ENCODE results near the gene OR1I1.
"Not testable (repeated sequence)": the region's sequence is repeated elsewhere in the genome, so short reads cannot be mapped to it uniquely, and the experiment has no call there.

OR1I1 gene

GRCh38 chr19:15081911-15082310, at the start of gene OR1I1:
Gene OR1I1, plus strand, starts transcription at chr19:15082211. Its CDS starts 4,855 bp downstream, at chr19:15087066.
- DNase-seq, result no peak

- DNase-seq, result no peak
Measured at GRCh38 chr19:15035795-15036311, 46.2 kb upstream of the OR1I1 start.

DNA sequence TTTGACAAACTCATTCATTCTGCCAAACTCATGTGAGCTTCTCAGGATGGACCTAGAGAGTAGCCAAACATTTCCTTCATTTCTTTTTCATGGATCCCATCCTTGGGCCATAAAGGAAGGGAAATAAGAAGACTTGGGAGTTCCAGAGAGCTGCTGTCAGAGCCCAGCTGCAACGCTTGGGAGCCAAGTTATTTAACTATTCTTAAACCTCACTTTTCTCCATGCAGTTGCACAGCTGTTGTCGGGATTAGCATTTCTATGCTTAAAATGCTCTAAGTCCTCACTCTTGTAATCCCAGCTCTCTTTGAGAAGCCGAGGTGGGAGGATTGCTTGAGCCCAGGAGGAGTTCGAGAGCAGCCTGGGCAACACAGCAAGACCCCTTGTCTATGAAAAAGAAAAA, 44.4 kb upstream of the OR1I1 start:
- no peak for DNase-seq

DNA sequence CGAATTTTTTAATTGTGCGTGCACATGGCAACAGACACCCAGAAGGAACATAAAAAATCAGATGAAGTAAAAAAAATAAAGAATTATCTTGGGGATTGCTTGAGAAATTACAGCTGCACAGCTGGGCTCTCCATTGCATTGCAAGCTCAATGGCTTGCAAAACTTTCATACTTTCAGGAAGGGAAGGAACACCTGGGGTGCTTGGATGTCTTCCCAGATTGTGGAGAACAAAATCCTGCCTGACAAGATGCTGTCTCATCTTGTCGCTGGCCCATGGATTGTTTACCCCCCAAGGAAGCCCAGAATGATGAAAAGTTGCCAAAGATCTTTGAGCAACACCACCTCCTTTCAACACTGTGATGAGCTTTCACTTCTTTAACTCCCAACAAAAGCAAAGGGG, 43.7 kb upstream of the OR1I1 start:
- no peak for DNase-seq

DNA sequence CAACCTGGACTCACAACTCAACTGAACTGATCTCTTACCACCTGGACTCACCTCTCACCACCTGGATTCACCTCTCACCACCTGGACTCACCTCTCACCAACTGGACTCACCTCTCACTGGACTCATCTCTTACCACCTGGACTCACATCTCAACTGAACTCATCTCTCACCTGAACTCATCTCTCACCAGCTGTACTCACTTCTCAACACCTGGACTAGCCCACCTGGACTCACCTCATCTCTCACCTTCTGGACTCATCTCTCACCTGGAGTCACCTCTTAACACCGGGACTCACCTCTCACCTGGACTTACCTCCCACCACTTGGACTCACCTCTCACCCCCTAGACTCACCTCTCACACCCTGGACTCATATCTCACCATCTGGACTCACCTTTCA, 40.0 kb upstream of the OR1I1 start:
- DNase-seq, result no peak

- no peak for DNase-seq
Measured at GRCh38 chr19:15042826-15043225, 39.2 kb upstream of the OR1I1 start.

DNA sequence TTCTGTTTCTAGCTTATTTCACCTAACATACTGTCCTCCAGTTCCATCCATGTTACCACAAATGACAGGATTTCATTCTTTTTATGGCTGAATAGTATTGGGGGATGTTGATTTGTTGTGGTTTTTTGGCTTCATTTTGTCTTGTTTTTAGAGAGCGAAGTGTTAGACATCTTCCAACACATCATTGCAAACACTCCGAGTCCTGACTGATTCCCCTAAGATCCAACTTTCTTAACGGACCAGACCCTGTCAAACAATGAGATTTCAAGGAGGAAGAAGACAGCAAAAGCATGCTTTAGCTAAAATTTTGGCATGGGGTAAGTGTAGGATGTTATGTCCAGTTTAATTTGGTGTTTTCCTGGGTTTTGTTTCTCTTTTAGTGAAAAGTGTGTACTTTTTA, 36.5 kb upstream of the OR1I1 start:
- no peak for DNase-seq

DNA sequence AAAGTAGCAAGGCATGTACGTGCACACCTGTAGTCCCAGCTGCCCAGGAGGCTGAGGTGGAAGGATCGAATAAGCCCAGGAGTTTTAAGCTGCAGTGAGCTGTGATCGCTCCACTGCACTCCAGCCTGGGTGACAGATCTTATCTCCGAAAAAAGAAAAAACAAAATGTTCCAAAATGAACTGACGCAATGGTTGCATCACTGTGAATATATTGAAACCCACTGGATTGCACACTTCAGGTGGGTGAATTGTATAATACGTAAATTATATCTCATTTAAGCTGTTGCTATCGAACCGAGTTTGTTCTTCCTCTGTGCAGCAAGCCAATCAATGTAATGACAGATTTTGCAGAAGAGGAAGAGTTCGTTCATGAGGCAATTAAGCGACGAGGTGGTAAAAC, 34.3 kb upstream of the OR1I1 start:
- no peak for DNase-seq

GRCh38 chr19:15048128-15048527, 33.9 kb upstream of the OR1I1 start:
- DNase-seq, result no peak

- no peak for DNase-seq
Measured at GRCh38 chr19:15048885-15049541, 33.0 kb upstream of the OR1I1 start, which contains the start of gene CASP14. Gene CASP14, plus strand, starts transcription at chr19:15049480. Its CDS starts 2,772 bp downstream, at chr19:15052252.

DNA sequence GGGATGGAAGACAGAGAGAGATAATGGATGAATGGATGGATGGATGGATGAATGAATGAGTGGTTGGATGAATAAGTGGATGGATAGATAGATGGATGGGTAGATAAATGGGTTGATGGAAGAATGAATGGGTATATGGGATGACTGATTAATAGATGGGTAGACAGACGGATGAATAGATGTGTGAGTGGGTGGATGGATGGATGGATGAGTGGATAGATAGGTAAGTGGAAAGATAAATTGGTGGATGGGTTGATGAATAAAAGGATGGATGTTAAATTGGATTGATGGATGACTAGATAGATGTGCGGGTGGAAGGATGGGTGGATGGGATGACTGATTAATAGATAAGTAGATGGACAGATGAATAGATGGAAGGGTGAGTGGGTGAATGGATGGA, 31.4 kb upstream of the OR1I1 start:
- DNase-seq, result no peak

GRCh38 chr19:15062036-15062435, 20.0 kb upstream of the OR1I1 start:
- no peak for DNase-seq

DNA sequence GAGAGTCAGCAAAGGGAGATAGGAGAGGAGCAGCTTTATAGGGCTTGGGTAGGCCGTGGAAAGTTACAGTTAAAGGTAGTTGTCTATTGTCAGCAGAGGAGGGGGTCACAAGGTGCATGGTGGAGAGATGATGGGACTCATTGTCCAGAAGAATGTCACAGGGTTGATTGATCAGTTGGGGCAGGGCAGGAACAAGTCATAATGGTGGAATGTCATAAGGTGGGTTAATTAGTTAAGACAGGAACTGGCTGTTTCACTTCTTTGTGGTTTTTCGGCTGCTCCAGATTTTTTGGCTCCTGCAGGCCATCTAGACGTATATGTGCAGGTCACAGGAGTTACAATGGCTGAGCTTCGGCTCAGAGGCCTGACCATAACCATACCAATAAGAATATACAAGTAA, 11.6 kb upstream of the OR1I1 start:
- DNase-seq, result not testable (repeated sequence)

- DNase-seq, result no peak
Measured at GRCh38 chr19:15072930-15073647, 8.9 kb upstream of the OR1I1 start.

GRCh38 chr19:15074371-15074770, 7.6 kb upstream of the OR1I1 start:
- DNase-seq, result no peak

DNA sequence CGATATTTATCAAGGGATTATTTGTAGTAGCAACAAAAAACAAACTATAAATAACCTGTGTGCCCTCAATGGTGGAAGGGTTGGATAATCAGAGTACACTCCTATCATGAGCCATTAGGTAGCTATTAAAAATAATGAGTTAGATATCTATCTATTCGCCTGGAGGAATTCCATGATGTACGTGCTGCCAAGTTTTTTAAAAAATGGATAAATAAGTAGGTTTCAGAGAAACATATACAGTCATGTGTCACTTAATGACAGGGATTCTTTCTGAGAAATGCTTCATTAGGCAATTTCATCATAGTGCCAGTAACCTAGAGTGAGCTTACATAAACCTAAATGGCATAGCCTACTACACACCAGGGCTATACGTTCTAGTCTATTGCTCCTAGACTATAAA, 6.2 kb upstream of the OR1I1 start:
- no peak for DNase-seq

GRCh38 chr19:15080002-15080401, 2.0 kb upstream of the OR1I1 start:
- DNase-seq, result not testable (repeated sequence)

- no peak for DNase-seq
Measured at GRCh38 chr19:15087182-15087581, 5.2 kb downstream of the OR1I1 start.

DNA sequence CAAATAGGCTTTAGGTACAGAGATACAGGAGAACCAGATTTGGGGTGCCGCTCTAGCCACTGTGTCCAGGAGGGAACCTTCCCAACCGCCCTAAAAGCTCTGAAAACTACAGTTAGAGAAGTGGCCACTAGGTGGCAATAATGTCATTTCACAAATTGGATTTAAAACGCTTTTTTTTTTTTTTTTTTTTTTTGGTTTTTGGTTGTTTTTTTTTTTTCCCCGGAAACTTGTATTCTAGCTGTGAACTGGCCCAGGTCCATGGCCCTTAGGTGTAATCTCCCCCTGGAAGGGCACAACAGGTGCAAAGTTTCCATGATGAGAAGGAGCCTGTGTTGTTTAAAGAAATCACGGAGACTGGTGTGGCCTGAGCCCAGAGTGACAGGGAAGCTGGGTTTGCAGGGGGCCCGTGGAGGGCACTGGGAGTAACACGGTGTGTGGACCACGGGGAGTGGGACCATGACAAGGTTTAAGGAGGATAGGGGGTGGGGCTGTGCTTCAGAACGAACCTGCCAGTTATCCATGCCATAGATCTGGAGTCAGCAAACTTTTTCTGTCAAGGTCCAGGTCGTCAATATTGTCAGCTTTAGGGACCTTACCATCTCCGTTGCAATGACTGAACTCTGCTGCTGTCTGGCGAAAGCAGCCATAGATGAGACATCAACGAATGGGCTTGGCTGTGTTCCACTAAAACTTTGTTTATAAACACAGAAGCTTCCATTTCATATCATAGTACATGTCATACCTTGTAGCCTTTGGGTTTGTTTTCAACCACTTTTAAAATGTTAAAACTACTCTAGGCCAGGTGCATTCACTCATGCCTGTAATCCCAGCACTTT, 10.1 kb downstream of the OR1I1 start:
- no peak for DNase-seq

DNA sequence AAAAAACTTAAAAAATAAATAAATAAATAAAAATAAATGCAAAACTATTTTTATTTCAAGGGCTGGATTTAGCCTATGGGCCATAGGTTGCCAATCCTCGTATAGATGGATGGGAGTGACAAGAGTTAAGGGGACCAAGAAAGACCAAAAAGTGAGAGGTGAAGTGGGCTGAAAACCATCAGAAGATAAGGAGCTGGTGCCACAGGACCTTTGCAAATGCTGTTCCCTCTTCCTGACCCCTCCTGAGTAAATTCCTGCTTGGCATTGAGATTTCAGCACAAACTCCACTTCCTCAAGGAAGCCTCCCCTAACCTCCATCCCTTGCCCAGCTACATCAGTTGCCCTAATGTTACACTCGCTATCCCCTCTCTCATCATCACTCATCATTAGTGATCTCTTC, 11.0 kb downstream of the OR1I1 start:
- DNase-seq, result no peak

DNA sequence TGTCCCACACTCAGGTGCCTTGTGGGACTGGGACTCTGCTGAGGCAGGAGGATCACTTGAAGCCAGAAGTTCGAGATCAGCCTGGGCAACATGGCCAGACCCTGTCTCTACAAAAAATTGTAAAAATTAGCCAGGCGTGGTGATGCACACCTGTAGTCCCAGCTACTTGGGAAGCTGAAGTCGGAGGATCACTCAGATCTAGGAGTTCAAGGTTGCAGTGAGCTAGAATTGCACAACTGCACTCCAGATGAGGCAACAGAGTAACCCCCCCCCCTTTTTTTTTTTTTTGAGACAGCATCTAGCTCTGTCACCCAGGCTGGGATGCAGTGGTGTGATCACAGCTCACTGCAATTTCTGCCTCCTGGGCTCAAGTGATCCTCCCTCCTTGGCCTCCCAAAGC, 14.2 kb downstream of the OR1I1 start:
- DNase-seq, result no peak

DNA sequence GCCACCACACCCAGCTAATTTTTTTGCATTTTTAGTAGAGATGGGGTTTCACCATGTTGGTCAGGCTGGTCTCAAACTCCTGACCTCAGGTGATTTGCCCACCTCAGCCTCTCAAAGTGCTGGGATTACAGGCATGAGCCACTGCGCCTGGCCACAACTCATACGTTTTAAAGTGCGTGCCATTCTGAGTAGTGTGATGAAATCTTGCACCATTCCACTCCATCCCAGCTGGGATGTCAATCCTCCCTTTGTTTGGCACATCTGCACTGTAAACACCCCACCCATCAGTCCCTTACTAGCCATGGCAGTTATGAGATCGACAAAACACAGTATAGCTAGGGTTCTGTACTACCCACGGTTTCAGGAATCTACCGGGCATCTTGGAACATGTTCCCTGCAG, 16.0 kb downstream of the OR1I1 start:
- DNase-seq, result not testable (repeated sequence)

- DNase-seq, result no peak
Measured at GRCh38 chr19:15098460-15098859, 16.4 kb downstream of the OR1I1 start.

All from stimulated activated CD4-positive, alpha-beta T cell treated with anti-CD3 and anti-CD28 coated beads, Interleukin-4, amount 100 ng/mL, for 1 hour (primary cell).